A549 (cell line): ENCODE data around the gene CEP63.

Experiments used
- CHD4 ChIP-seq: fragments of 200-600 bp; sonication (generic); IDR thresholded peaks from 2 replicates; pipeline ENCODE4 v1.6.1; 2016; ENCODE audit warnings: antibody characterized with exemption, mild to moderate bottlenecking, borderline replicate concordance
- POLR2A ChIP-seq: IDR thresholded peaks from 2 replicates; pipeline ENCODE4 v1.6.1; 2012; ENCODE audit warnings: mild to moderate bottlenecking, low read length
- RFX5 ChIP-seq: fragments of 450-650 bp; IDR thresholded peaks from 2 replicates; pipeline ENCODE4 v1.7.1; 2014; ENCODE audit warnings: antibody characterized with exemption, mild to moderate bottlenecking, moderate library complexity
- ZSCAN20 ChIP-seq: fragments of 250-450 bp; sonication (Bioruptor Pico); IDR thresholded peaks from 2 replicates; pipeline ENCODE4 v1.8.0; 2022; ENCODE audit warnings: mild to moderate bottlenecking, moderate library complexity
- TF ChIP-seq, protein P1 (sequence below): fragments of 450-650 bp; IDR thresholded peaks from 2 replicates; pipeline ENCODE4 v1.6.1; 2014; ENCODE audit warnings: antibody characterized with exemption
- TF ChIP-seq, protein P2 (sequence below): fragments of >200 bp; sonication (Bioruptor Twin); formaldehyde crosslinking; IDR thresholded peaks from 3 replicates; pipeline ENCODE4 v1.5.1; 2016
- TF ChIP-seq, protein P3 (sequence below): fragments of 150-350 bp; IDR thresholded peaks from 2 replicates; pipeline ENCODE4 v1.6.1; 2014; ENCODE audit warnings: low read depth, mild to moderate bottlenecking, low read length
- TF ChIP-seq, protein P4 (sequence below): fragments of 250-450 bp; sonication (Bioruptor Pico); IDR thresholded peaks from 2 replicates; pipeline ENCODE4 v1.5.0; 2021; ENCODE audit warnings: mild to moderate bottlenecking, moderate library complexity, borderline replicate concordance

DNA sequence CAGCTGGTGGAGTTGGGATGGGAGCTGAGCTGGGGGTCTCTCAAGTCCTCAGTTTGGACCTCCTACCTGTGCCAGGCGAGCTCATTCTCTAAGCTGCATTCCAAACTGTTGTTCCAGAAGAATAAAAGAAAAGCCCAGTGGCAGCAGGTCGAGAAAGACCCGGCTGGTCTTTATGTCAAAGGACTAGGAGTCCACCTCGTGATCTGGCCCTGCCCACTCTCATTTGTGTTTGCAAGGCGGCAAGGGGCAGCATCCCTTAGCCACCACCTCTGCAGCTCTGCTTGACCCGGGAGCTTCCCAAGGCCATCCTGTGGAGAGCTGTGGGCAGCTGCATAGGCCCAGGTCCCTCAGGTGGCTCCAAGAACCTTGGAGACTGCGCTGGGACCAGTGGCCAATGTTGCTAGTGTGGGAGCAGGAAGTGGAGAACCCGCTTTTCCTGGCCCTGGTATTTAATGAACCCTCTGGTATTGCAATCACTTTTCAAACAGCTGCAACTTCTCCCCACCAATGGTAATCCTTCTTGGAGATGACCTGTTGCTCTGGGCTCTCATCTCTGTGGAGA is 134.1 kb downstream of the CEP63 start:
- TF ChIP-seq, protein P1, sequence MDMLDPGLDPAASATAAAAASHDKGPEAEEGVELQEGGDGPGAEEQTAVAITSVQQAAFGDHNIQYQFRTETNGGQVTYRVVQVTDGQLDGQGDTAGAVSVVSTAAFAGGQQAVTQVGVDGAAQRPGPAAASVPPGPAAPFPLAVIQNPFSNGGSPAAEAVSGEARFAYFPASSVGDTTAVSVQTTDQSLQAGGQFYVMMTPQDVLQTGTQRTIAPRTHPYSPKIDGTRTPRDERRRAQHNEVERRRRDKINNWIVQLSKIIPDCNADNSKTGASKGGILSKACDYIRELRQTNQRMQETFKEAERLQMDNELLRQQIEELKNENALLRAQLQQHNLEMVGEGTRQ = no peak
- TF ChIP-seq, protein P2, sequence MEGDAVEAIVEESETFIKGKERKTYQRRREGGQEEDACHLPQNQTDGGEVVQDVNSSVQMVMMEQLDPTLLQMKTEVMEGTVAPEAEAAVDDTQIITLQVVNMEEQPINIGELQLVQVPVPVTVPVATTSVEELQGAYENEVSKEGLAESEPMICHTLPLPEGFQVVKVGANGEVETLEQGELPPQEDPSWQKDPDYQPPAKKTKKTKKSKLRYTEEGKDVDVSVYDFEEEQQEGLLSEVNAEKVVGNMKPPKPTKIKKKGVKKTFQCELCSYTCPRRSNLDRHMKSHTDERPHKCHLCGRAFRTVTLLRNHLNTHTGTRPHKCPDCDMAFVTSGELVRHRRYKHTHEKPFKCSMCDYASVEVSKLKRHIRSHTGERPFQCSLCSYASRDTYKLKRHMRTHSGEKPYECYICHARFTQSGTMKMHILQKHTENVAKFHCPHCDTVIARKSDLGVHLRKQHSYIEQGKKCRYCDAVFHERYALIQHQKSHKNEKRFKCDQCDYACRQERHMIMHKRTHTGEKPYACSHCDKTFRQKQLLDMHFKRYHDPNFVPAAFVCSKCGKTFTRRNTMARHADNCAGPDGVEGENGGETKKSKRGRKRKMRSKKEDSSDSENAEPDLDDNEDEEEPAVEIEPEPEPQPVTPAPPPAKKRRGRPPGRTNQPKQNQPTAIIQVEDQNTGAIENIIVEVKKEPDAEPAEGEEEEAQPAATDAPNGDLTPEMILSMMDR = no peak
- TF ChIP-seq POLR2A (no peak), ZSCAN20 (no peak), CHD4 (no peak), RFX5 (no peak)
- TF ChIP-seq, protein P3, sequence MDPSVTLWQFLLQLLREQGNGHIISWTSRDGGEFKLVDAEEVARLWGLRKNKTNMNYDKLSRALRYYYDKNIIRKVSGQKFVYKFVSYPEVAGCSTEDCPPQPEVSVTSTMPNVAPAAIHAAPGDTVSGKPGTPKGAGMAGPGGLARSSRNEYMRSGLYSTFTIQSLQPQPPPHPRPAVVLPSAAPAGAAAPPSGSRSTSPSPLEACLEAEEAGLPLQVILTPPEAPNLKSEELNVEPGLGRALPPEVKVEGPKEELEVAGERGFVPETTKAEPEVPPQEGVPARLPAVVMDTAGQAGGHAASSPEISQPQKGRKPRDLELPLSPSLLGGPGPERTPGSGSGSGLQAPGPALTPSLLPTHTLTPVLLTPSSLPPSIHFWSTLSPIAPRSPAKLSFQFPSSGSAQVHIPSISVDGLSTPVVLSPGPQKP = no peak
- TF ChIP-seq, protein P4, sequence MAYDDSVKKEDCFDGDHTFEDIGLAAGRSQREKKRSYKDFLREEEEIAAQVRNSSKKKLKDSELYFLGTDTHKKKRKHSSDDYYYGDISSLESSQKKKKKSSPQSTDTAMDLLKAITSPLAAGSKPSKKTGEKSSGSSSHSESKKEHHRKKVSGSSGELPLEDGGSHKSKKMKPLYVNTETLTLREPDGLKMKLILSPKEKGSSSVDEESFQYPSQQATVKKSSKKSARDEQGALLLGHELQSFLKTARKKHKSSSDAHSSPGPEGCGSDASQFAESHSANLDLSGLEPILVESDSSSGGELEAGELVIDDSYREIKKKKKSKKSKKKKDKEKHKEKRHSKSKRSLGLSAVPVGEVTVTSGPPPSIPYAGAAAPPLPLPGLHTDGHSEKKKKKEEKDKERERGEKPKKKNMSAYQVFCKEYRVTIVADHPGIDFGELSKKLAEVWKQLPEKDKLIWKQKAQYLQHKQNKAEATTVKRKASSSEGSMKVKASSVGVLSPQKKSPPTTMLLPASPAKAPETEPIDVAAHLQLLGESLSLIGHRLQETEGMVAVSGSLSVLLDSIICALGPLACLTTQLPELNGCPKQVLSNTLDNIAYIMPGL (CRISPR knock-in tag) = no peak
